Left colon (tissue), 2 donors: ENCODE data around the gene GINS2. TPM values are rescaled to one million over a fixed set of nuclear protein-coding genes. Genes with fewer than 3 reads are reported as not detected.

ENCODE experiments used
- ATAC-seq: fragments of 200-7000 bp; cut with Tn5 transposase; one replicate; pipeline ENCODE4 v1.9.1; 2020; ENCODE audit warnings: mild to moderate bottlenecking, moderate library complexity
- DNase-seq, 2 donors: peaks; one replicate each; pipeline ENCODE4 v3.0.0-alpha.2; 2020
- intact Hi-C, 2 donors: fragments of 100-400 bp; cut with DNase I in 1 of 2; cut with micrococcal nuclease in 1 of 2; formaldehyde crosslinking; loops; one replicate each; pipeline versions ENCODE4 v1.11.2 to v1.14.0; 2022; cut with DNase I, micrococcal nuclease
- total RNA-seq, 2 donors: library from RNA; stranded (reverse); fragmentation: NEBNext Ultra II Directional; extraction: Animal tissue kit (Norgen Biotek cat#: 25700); gene quantifications; one replicate each; pipeline ENCODE4 v1.2.1, GENCODE V29; 2021
- donor health status: DM: no; HTN: no; CAD: no.
- donor health status: DM: yes; HTN: yes; CAD: no.

Gene GINS2
- total RNA-seq, 2 donors from 2014 or later, result 3.2 to 5.1 TPM

GRCh38 chr16:85637061-85637807 is 51.5 kb downstream of the GINS2 start:
- ATAC-seq, result no peak
- DNase-seq, result no peak
- intact Hi-C loops, result no loop called here

- no peak for ATAC-seq
- DNase-seq, result no peak
- intact Hi-C loops, result no loop called here
Observed at GRCh38 chr16:85636234-85636812, 52.4 kb downstream of the GINS2 start.

- intact Hi-C loops, result no loop called here
Observed at GRCh38 chr16:85635545-85636140, 53.1 kb downstream of the GINS2 start.

GRCh38 chr16:85634747-85635544 is 53.8 kb downstream of the GINS2 start:
- DNase-seq, result peak in 1 of 2 donors; percentile 32
- intact Hi-C loops, result no loop called here
- peak; percentile 47 for ATAC-seq

More at GRCh38 chr16:85635545-85636140, 53.1 kb downstream of the GINS2 start:
- DNase-seq (no peak), ATAC-seq (no peak)

GRCh38 chr16:85633888-85634287 is 54.9 kb downstream of the GINS2 start:
- intact Hi-C loops, result no loop called here
- DNase-seq, result no peak
- ATAC-seq, result no peak

GRCh38 chr16:85633438-85633743 is 55.4 kb downstream of the GINS2 start:
- no peak for ATAC-seq

GRCh38 chr16:85632709-85633437 is 55.9 kb downstream of the GINS2 start:
- intact Hi-C loops, result no loop called here
- ATAC-seq, result no peak
- no peak for DNase-seq

More at GRCh38 chr16:85633438-85633743, 55.4 kb downstream of the GINS2 start:
- DNase-seq, result no peak
- intact Hi-C loops, result no loop called here

GRCh38 chr16:85631802-85632393 is 56.9 kb downstream of the GINS2 start:
- no peak for ATAC-seq
- no peak for DNase-seq
- intact Hi-C loops, result no loop called here

- ATAC-seq (no peak), DNase-seq (no peak)
- intact Hi-C loops, result no loop called here
Observed at GRCh38 chr16:85631230-85631629, 57.5 kb downstream of the GINS2 start.

- no peak for ATAC-seq
- DNase-seq, result no peak
- intact Hi-C loops, result no loop called here
Observed at GRCh38 chr16:85629853-85630252, 58.9 kb downstream of the GINS2 start.

- DNase-seq (no peak), ATAC-seq (no peak)
- intact Hi-C loops, result no loop called here
Observed at GRCh38 chr16:85629326-85629725, 59.4 kb downstream of the GINS2 start.

- DNase-seq (no peak), ATAC-seq (no peak)
- intact Hi-C loops, result no loop called here
Observed at GRCh38 chr16:85628645-85629044, 60.1 kb downstream of the GINS2 start.

- no peak for ATAC-seq
- DNase-seq, result no peak
- intact Hi-C loops, result no loop called here
Observed at GRCh38 chr16:85628265-85628556, 60.5 kb downstream of the GINS2 start.

GRCh38 chr16:85627526-85628264 is 61.1 kb downstream of the GINS2 start:
- ATAC-seq (no peak), DNase-seq (no peak)
- intact Hi-C loops, result no loop called here

GRCh38 chr16:85627089-85627488 is 61.7 kb downstream of the GINS2 start:
- intact Hi-C loops, result no loop called here
- no peak for DNase-seq
- no peak for ATAC-seq
